ENCODE measurements around the gene RAB27B.

Gene RAB27B

DNA sequence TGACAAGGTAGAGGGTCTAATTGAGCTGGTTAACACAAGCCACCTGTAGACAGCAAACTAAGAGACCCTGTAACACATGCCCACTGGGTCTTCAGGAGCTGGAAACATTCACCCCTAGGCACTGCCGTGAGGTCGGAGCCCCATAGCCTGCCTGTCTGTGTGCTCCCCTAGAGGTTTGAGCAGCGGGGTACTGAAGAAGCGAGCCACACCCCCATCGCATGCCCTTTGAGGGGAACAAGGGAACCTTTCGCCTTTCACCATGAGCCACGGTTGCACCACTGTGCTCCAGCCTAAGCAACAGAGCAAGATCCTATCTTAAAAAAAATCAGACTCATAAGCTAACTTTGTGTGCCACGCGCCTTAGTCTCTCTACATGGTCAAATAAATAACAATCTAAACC lies 36.2 kb upstream of the RAB27B start:
- no peaks in the 10 kb centered on the region for H3K4me1 ChIP-seq (ENCODE audit: low read depth, poor library complexity, severe bottlenecking)
- no peaks in the 10 kb centered on the region for H3K79me2 ChIP-seq (ENCODE audit: insufficient read depth, low read depth)
- H2AFZ ChIP-seq (ENCODE audit: low read depth) = no peak overlapping the region
- no peak overlapping the region for H3K9ac ChIP-seq
- no peaks in the 10 kb centered on the region for H4K20me1 ChIP-seq (ENCODE audit: insufficient read depth)
- no peak overlapping the region for H3K4me2 ChIP-seq
- no peaks in the 10 kb centered on the region for H3K36me3 ChIP-seq (ENCODE audit: insufficient read depth)
- no peak overlapping the region for H3K4me3 ChIP-seq (IDR thresholded peaks at IDR 0.05; ENCODE audit: insufficient read depth, low read depth, low read length)
- no peaks in the 10 kb centered on the region for H3K27me3 ChIP-seq (ENCODE audit: insufficient read depth, low read depth)
- TF ChIP-seq, protein P1, sequence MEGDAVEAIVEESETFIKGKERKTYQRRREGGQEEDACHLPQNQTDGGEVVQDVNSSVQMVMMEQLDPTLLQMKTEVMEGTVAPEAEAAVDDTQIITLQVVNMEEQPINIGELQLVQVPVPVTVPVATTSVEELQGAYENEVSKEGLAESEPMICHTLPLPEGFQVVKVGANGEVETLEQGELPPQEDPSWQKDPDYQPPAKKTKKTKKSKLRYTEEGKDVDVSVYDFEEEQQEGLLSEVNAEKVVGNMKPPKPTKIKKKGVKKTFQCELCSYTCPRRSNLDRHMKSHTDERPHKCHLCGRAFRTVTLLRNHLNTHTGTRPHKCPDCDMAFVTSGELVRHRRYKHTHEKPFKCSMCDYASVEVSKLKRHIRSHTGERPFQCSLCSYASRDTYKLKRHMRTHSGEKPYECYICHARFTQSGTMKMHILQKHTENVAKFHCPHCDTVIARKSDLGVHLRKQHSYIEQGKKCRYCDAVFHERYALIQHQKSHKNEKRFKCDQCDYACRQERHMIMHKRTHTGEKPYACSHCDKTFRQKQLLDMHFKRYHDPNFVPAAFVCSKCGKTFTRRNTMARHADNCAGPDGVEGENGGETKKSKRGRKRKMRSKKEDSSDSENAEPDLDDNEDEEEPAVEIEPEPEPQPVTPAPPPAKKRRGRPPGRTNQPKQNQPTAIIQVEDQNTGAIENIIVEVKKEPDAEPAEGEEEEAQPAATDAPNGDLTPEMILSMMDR (conservative IDR thresholded peaks at IDR 0.05; ENCODE audit: low read depth, low read length) = no peak
- H3K27ac ChIP-seq = no peak overlapping the region

DNA sequence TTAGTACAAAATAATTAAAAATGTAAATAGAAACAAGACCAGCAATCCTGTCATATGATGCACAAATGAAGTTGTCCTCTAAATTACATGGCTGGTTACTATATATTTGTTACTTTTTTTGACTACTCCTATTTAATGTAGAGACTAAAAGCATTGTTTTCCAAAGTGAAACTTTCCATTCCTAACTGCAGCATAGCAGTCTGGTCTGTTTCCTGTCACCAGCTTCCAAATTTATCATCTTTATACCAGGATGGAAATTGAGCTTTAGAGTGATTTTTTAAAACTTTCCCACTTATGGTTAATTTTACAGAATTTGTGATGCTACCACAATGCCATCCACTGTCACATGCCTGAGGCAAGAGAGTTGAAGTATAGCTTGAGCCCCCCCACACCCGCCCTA lies 33.5 kb upstream of the RAB27B start:
- Histone ChIP-seq H3K27ac (no peak overlapping the region), H3K36me3 (ENCODE audit: insufficient read depth) (no peaks in the 10 kb centered on the region), H3K9ac (no peak overlapping the region), H2AFZ (ENCODE audit: low read depth) (no peak overlapping the region), H3K4me3 (IDR thresholded peaks at IDR 0.05; ENCODE audit: insufficient read depth, low read depth, low read length) (no peak overlapping the region), H3K79me2 (ENCODE audit: insufficient read depth, low read depth) (no peaks in the 10 kb centered on the region), H3K4me2 (no peak overlapping the region), H4K20me1 (ENCODE audit: insufficient read depth) (no peaks in the 10 kb centered on the region), H3K4me1 (ENCODE audit: low read depth, poor library complexity, severe bottlenecking) (no peaks in the 10 kb centered on the region), H3K27me3 (ENCODE audit: insufficient read depth, low read depth) (no peaks in the 10 kb centered on the region)
- TF ChIP-seq, protein P1 (conservative IDR thresholded peaks at IDR 0.05; ENCODE audit: low read depth, low read length) = no peak

DNA sequence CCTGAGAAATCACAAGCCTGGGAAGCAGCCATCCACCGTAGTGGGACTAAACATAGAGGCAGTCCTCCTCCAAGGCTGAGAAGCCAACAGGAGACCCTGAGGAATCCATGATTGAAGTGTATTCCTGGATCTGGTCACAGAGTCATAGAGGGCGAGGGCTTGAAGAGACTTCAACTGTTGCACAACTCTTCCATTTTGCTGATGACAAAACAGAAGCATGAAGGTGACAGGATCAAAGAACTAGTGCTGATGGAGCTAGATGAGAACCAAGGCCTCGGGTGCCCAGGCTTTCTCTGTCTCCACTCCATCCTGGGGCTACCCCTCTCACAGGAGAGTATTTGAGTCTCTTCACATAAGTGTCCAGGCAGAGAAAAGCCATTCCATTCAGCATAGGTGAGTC lies 30.1 kb upstream of the RAB27B start:
- Histone ChIP-seq H3K4me2 (no peak overlapping the region), H3K9ac (no peak overlapping the region), H3K4me3 (IDR thresholded peaks at IDR 0.05; ENCODE audit: insufficient read depth, low read depth, low read length) (no peak overlapping the region), H3K27me3 (ENCODE audit: insufficient read depth, low read depth) (no peaks in the 10 kb centered on the region), H3K4me1 (ENCODE audit: low read depth, poor library complexity, severe bottlenecking) (no peaks in the 10 kb centered on the region), H3K27ac (no peak overlapping the region), H4K20me1 (ENCODE audit: insufficient read depth) (no peaks in the 10 kb centered on the region), H2AFZ (ENCODE audit: low read depth) (no peak overlapping the region), H3K79me2 (ENCODE audit: insufficient read depth, low read depth) (no peaks in the 10 kb centered on the region), H3K36me3 (ENCODE audit: insufficient read depth) (no peaks in the 10 kb centered on the region)
- TF ChIP-seq, protein P1 (conservative IDR thresholded peaks at IDR 0.05; ENCODE audit: low read depth, low read length) = no peak

DNA sequence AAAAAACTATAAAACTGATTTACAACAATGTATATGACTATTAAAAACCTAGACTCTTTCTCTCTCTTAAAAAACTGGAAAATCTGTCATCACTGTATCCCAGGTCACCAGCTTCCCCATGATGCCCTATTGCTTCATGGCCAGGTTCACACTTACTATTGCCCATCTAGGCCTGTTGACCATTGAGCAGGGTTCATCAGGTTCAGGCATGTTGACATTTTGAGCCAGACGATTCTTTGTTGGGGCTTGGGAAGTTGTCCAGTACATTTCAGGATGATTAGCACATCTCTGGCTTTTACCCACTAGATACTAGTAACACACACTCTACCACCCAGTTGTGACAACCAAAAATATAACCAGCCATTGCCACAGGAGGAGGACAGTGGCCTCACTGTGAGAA lies 26.9 kb upstream of the RAB27B start:
- Histone ChIP-seq H3K9ac (no peak overlapping the region), H3K79me2 (ENCODE audit: insufficient read depth, low read depth) (no peaks in the 10 kb centered on the region), H3K4me1 (ENCODE audit: low read depth, poor library complexity, severe bottlenecking) (no peaks in the 10 kb centered on the region), H2AFZ (ENCODE audit: low read depth) (no peak overlapping the region), H3K27ac (no peak overlapping the region), H3K4me3 (IDR thresholded peaks at IDR 0.05; ENCODE audit: insufficient read depth, low read depth, low read length) (no peak overlapping the region), H3K4me2 (no peak overlapping the region), H3K27me3 (ENCODE audit: insufficient read depth, low read depth) (no peaks in the 10 kb centered on the region), H4K20me1 (ENCODE audit: insufficient read depth) (no peaks in the 10 kb centered on the region), H3K36me3 (ENCODE audit: insufficient read depth) (no peaks in the 10 kb centered on the region)
- TF ChIP-seq, protein P1 (conservative IDR thresholded peaks at IDR 0.05; ENCODE audit: low read depth, low read length) = no peak

DNA sequence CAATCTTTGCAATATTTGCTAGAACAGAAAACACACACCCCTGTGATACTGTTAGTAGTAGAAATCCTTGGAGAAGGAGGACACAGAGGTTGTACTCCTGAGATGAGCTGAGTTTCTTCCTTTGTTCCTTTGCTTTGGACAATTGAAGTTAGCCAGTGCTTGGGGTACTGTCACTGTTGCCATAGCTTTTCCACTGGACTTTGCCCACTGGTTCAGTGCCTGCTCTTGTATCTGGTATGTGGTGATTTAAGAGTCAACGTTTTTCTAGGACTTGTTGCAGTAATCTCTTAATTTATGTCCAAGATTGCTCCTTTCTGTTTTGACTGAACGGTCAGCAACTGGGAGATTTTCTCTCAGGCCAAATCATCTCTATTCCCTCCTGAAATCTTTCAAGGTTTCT lies 26.1 kb upstream of the RAB27B start:
- Histone ChIP-seq H3K36me3 (ENCODE audit: insufficient read depth) (no peaks in the 10 kb centered on the region), H4K20me1 (ENCODE audit: insufficient read depth) (no peaks in the 10 kb centered on the region), H3K27ac (no peak overlapping the region), H2AFZ (ENCODE audit: low read depth) (no peak overlapping the region), H3K79me2 (ENCODE audit: insufficient read depth, low read depth) (no peaks in the 10 kb centered on the region), H3K4me1 (ENCODE audit: low read depth, poor library complexity, severe bottlenecking) (no peaks in the 10 kb centered on the region), H3K4me3 (IDR thresholded peaks at IDR 0.05; ENCODE audit: insufficient read depth, low read depth, low read length) (no peak overlapping the region), H3K27me3 (ENCODE audit: insufficient read depth, low read depth) (no peaks in the 10 kb centered on the region), H3K9ac (no peak overlapping the region), H3K4me2 (no peak overlapping the region)
- TF ChIP-seq, protein P1 (conservative IDR thresholded peaks at IDR 0.05; ENCODE audit: low read depth, low read length) = no peak

Measured in KMS-11 (cell line).